ENCODE results near the gene CANT1.
"Not testable (repeated sequence)": the region's sequence is repeated elsewhere in the genome, so short reads cannot be mapped to it uniquely, and the experiment has no call there.

The CANT1 gene

DNA sequence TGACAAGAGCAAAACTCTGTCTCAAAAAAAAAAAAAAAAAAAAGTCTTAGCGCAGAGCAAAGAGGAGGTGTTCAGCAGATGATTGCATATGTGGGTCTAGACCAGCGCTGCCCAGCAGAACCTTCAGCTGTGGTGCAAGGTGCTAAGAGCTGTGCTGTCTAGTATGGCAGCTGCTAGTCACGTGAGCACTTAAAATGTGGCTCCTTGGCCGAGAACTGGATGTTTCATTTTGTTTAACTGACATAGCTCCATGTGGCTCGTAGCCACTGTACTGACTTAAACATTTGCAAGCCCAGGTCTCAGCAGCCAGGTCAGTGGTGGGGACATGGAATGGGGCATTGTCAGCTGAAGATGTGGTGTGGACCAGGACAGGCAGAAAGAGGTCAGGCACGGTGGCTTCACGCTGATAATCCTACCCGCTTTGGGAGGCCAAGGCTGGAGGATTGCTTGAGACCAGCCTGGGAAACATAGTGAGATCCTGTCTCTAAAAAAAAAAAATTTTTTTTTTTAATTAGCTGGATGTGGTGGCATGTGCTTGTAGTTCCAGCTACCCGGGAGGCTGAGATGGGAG, 23.6 kb upstream of the CANT1 start:
- no peak for DNase-seq (ENCODE audit: low read depth)
- Histone ChIP-seq H3K27me3 (replicated peaks; ENCODE audit: control insufficient read depth, insufficient read depth, low read length) (no peaks in the 10 kb centered on the region), H3K4me1 (ENCODE audit: control insufficient read depth, insufficient read depth, low read length) (peaks cover 60% of the 10 kb centered on the region), H3K36me3 (ENCODE audit: control insufficient read depth, insufficient read depth, low read length, severe bottlenecking) (peaks cover 3% of the 10 kb centered on the region), H3K4me3 (ENCODE audit: low read length) (no peak overlapping the region), H3K9ac (ENCODE audit: low read length) (no peak overlapping the region), H3K9me3 (ENCODE audit: control insufficient read depth, low read length) (no peaks in the 10 kb centered on the region)

DNA sequence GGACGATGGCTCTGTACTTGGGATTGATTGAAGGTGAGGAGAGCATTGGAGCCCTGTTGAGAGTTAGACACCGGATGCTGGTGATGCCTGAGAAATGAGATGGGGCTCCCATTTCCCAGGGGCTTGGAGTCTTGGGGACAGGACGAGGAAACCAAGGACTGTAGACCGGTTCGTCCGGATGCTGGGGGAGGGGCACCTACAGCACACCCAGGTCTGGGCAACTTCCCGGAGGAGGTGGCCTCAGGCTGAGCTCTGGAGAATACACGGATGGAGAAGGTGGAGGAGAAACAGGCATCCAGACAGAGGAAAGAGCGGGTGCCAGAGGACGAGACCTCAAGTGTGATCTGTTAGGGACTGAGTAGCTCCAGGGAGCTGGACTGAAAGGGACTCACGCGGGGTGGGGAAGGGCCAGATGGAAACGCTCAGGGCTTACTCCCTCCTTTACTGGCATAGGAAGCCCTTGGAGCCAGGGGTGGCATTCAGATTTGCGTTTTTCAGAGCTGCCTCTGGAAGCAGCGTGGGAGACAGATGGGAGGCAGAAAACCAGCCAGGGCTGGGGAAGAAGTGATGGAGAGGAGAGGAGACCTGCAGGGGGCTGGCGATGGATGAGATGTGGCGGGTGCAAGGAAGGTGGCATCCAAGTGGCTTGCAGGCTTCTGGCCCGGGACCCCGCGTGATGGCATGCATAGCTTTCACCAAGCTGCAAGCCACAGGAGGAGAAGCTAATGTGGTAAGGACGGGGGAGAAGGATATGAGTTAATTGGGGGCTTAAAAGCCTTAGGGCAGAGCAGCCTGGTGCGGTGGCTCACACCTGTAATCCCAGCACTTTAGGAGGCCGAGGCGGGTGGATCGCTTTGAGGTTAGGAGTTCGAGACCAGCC, 22.7 kb upstream of the CANT1 start:
- H3K4me1 ChIP-seq (ENCODE audit: control insufficient read depth, insufficient read depth, low read length) = peaks cover 62% of the 10 kb centered on the region
- H3K9ac ChIP-seq (ENCODE audit: low read length) = no peak overlapping the region
- H3K36me3 ChIP-seq (ENCODE audit: control insufficient read depth, insufficient read depth, low read length, severe bottlenecking) = peaks cover 3% of the 10 kb centered on the region
- no peak overlapping the region for H3K4me3 ChIP-seq (ENCODE audit: low read length)
- no peak for DNase-seq (ENCODE audit: low read depth)
- H3K9me3 ChIP-seq (ENCODE audit: control insufficient read depth, low read length) = no peaks in the 10 kb centered on the region
- no peaks in the 10 kb centered on the region for H3K27me3 ChIP-seq (replicated peaks; ENCODE audit: control insufficient read depth, insufficient read depth, low read length)

DNA sequence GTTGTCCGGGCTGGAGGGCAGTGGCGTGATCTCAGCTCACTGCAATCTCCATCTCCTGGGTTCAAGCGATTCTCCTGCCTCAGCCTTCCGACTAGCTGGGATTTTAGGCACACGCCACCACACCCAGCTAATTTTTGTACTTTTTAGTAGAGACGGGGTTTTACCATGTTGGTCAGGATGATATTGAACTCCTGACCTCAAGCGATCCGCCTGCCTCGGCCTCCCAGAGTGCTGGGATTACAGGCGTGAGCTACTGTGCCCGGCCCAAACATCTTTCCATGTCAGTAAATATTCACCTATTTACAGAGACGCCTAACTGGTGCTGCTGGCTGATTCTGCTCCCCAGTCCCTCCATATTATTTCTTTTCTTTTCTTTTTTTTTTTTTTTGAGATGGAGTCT, 21.1 kb upstream of the CANT1 start:
- H3K9ac ChIP-seq (ENCODE audit: low read length); H3K9me3 ChIP-seq (ENCODE audit: control insufficient read depth, low read length); H3K27me3 ChIP-seq (replicated peaks; ENCODE audit: control insufficient read depth, insufficient read depth, low read length); DNase-seq (ENCODE audit: low read depth); H3K4me3 ChIP-seq (ENCODE audit: low read length); H3K36me3 ChIP-seq (ENCODE audit: control insufficient read depth, insufficient read depth, low read length, severe bottlenecking): not testable (repeated sequence)
- peaks cover 61% of the 10 kb centered on the region for H3K4me1 ChIP-seq (ENCODE audit: control insufficient read depth, insufficient read depth, low read length)

DNA sequence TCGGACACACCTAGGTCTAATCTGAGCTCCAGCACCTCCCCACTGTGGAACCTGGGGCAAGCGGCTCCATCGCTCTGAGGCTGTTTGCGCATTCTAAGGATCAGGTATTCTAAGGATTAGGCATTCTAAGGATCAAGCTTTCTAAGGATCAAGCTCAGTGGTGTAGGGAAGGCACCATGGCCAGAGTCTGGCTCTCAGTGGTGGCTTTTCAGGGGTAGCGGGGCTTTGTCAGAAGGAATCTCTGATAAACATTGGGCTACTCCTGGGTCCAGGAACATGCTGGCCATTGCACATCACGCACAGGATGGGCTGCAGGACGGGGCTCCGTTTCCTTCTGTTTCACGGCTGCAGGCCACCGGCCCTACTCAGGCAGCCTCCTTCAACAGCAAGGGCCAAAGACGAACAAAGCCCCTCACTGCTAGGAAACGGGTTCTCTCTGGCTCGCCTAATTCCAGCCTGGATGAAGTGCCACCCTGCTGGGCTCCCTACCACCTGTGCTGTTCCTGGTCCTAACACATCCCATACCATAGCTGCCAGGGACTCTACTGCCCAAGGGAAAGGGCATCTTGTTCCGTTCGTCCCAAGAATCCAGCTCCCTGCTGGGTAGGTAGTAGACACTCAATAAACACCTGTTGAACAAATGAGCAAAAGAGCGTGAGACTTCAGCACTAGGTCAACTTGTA, 19.9 kb upstream of the CANT1 start:
- H3K27me3 ChIP-seq (replicated peaks; ENCODE audit: control insufficient read depth, insufficient read depth, low read length) = no peaks in the 10 kb centered on the region
- no peaks in the 10 kb centered on the region for H3K36me3 ChIP-seq (ENCODE audit: control insufficient read depth, insufficient read depth, low read length, severe bottlenecking)
- no peaks in the 10 kb centered on the region for H3K9me3 ChIP-seq (ENCODE audit: control insufficient read depth, low read length)
- H3K4me1 ChIP-seq (ENCODE audit: control insufficient read depth, insufficient read depth, low read length) = peaks cover 60% of the 10 kb centered on the region
- no peak overlapping the region for H3K4me3 ChIP-seq (ENCODE audit: low read length)
- no peak for DNase-seq (ENCODE audit: low read depth)
- peak overlapping the region; percentile 10 for H3K9ac ChIP-seq (ENCODE audit: low read length)

DNA sequence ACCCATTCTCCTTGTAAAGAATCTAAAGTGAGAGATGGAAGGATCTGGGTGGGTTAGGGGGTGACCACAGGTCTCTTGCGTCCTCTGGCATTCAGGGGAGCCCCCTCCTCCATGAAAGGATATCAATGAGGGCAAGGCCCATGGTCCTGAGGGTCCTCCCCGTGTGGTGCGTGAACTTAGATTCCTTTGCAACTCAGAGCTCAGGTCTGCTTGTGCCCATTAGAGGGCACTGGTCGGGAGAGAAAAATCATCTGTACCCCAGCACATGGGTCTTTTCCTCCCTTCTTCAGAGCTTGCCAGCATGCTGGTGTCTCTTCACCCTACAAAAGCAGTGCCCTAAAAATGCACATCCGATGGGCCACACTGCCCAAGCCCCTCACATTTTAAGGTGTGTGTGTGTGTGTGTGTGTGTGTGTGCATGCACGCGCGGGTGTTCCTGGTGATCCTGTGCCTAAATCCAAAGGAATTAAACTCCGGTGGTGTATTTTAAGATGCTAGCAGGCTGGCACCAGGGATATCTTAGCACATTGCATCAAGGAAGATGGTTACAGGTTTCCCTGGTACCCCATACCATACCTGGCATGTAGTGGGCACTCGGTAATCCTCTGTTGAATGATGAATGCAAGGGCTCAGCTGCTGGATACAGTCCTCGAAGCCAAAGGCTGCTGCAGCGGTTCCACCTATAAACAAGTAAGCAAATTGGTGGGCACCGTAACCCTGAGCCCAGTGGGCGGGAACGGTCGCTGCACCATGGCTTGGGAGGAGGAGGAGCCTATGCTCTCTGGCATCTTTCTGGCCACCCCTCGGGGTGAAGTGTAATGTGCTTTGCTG, 19.1 kb upstream of the CANT1 start:
- H3K9me3 ChIP-seq (ENCODE audit: control insufficient read depth, low read length) = no peaks in the 10 kb centered on the region
- H3K9ac ChIP-seq (ENCODE audit: low read length) = peak overlapping the region; percentile 78
- no peaks in the 10 kb centered on the region for H3K36me3 ChIP-seq (ENCODE audit: control insufficient read depth, insufficient read depth, low read length, severe bottlenecking)
- DNase-seq (ENCODE audit: low read depth) = peak; percentile 39
- peak overlapping the region; percentile 90 for H3K4me3 ChIP-seq (ENCODE audit: low read length)
- no peaks in the 10 kb centered on the region for H3K27me3 ChIP-seq (replicated peaks; ENCODE audit: control insufficient read depth, insufficient read depth, low read length)
- H3K4me1 ChIP-seq (ENCODE audit: control insufficient read depth, insufficient read depth, low read length) = peaks cover 54% of the 10 kb centered on the region

DNA sequence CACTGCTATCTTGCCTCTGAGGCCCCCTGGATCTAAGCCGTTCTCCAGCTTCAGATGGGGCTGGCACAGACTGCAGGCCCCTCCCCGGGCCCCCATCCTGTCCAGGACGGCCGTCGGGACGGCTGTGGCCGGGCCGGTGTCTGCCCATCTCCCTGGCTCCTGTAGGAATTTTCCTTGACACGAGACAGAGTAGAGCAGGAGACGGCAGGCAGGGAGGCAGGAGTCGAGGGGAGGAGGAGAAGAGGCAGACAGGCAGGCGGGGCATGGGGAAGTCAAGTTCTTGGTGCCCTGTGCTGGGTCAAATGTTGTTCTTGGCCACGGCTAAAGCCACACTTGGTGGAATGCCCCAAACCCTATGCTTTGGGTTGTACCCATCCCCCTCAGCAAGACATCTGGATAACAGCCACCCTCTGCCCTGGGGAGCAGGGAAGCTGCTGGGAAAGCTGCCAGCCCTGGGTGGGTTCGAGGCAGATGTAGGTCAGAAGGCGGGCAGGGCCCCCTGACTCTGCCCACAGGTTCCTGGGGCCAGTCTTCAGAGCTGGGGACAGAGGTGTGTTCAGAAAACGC, 18.4 kb upstream of the CANT1 start:
- Histone ChIP-seq H3K36me3 (ENCODE audit: control insufficient read depth, insufficient read depth, low read length, severe bottlenecking) (no peaks in the 10 kb centered on the region), H3K4me1 (ENCODE audit: control insufficient read depth, insufficient read depth, low read length) (peaks cover 59% of the 10 kb centered on the region), H3K9me3 (ENCODE audit: control insufficient read depth, low read length) (no peaks in the 10 kb centered on the region), H3K27me3 (replicated peaks; ENCODE audit: control insufficient read depth, insufficient read depth, low read length) (no peaks in the 10 kb centered on the region), H3K9ac (ENCODE audit: low read length) (peak overlapping the region; percentile 78), H3K4me3 (ENCODE audit: low read length) (peak overlapping the region; percentile 90)
- DNase-seq (ENCODE audit: low read depth) = peak; percentile 55

DNA sequence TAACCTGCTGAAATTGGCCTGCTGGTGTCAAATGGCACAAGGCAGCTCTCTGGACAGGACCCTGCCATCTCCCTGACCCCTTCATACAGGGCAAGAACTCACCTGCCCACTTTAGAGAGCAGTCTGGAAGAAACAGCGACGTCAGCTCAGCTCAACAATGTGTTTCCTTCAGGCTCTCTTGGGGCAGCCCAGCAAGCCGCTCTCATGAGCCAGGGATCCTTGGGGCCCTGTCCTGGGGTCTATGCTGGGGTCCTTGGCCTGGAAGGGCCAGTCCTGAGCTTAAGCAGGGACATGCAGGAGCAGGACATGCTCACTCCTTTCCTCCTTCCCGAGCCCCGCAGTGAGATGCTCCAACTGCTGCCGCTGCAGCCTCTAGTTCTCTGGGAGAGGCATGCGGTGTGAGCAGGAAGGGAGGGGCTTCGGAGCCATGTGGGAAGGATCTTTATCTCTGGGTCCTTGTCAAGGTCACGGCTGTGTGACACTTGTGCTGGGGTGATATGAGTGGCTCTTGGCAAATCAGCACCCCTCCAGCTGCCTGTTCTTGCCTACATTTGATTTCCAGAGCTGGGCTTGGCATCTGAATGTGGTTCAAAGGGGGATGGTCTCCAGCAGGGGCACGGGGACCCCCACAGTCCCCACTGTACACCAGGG, 17.8 kb upstream of the CANT1 start:
- DNase-seq (ENCODE audit: low read depth) = no peak
- H3K9ac ChIP-seq (ENCODE audit: low read length) = peak overlapping the region; percentile 78
- peak overlapping the region; percentile 90 for H3K4me3 ChIP-seq (ENCODE audit: low read length)
- H3K9me3 ChIP-seq (ENCODE audit: control insufficient read depth, low read length) = no peaks in the 10 kb centered on the region
- no peaks in the 10 kb centered on the region for H3K27me3 ChIP-seq (replicated peaks; ENCODE audit: control insufficient read depth, insufficient read depth, low read length)
- H3K4me1 ChIP-seq (ENCODE audit: control insufficient read depth, insufficient read depth, low read length) = peaks cover 65% of the 10 kb centered on the region
- H3K36me3 ChIP-seq (ENCODE audit: control insufficient read depth, insufficient read depth, low read length, severe bottlenecking) = no peaks in the 10 kb centered on the region

DNA sequence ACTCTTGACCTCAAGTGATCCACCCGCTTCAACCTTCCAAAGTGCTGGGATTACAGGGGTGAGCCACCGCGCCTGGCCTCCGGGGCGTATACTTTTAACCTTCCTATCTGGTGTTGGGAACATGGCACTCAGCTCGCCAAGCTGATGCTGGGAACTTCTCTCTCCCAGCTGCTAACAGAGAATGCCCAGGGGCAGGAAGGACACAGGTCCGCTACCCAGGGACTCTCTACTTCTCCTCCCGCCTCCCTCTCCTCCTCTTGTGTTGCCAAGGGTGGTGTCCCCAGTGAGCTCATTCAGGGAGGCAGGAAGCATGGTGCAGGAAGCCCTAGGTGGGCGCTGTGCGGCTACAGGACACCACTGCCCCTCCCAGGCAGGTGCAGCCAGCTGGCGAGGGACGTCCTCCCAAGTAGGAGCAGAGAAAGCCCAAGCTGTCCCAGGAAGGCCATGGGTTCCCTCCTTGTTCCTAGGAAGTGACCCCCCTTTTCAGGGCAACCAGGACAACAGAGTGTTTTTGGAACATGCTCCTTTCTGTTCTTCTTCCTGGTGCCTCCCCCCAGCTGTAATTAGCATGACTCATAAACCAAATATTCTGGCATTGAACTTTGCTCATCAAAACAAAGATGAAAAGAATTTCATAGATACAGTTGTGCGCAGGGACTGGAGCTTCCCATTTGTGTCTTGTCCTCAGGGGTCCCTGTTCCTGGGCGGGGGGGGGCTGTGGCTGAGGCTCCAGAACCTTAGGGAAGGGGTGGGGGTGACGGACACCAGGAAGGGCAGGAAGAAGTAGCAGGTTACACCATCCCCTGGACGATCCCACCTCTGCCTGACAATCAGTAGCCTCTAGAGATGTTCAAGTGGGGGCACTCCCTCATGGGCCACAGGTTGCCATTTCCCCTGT, 17.1 kb upstream of the CANT1 start:
- Histone ChIP-seq H3K4me1 (ENCODE audit: control insufficient read depth, insufficient read depth, low read length) (peaks cover 72% of the 10 kb centered on the region), H3K27me3 (replicated peaks; ENCODE audit: control insufficient read depth, insufficient read depth, low read length) (no peaks in the 10 kb centered on the region), H3K4me3 (ENCODE audit: low read length) (peak overlapping the region; percentile 90), H3K9ac (ENCODE audit: low read length) (peak overlapping the region; percentile 86), H3K9me3 (ENCODE audit: control insufficient read depth, low read length) (no peaks in the 10 kb centered on the region), H3K36me3 (ENCODE audit: control insufficient read depth, insufficient read depth, low read length, severe bottlenecking) (no peaks in the 10 kb centered on the region)
- DNase-seq (ENCODE audit: low read depth) = peak; percentile 50

DNA sequence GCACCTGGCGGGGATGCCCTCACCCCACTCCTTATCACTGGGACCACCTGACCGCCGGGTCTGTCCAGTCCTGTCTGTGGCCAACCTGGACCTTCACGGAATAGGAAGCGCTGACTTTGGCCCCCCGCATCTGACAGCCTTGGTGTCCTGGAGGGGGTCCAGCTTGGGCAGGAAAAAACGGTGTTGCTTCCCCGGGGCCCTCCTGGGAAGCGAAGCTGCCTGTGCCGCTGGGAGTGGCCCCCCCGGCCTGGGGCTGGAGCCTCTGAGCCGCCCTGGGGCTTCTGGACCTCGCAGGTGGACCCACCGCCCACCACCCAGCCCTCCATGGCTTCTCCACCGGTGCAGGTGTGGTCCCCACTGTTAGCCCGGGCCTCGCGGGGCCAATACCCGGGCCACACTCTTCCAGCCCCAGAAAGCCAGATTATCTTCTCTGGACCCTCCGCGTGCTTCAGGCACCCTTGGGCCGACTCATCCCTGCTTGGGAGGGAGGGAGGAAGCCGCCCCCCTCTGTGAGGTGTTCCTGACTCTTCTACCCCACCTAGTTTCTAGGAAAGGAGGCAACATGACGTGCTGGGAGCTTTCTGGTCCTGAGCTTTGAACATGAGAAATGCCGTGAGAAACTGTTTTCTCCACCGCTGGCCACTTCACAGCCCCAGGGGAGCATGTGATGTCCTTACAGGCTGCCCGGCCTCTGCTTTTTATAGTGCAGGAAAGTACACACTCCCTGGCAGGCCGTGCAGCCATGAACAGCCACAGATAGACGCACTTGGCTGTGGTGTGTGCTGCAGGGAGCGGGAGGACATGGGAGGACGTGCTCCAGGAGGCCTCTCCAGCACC, 15.6 kb upstream of the CANT1 start:
- Histone ChIP-seq H3K9ac (ENCODE audit: low read length) (peak overlapping the region; percentile 86), H3K4me1 (ENCODE audit: control insufficient read depth, insufficient read depth, low read length) (peaks cover 87% of the 10 kb centered on the region), H3K27me3 (replicated peaks; ENCODE audit: control insufficient read depth, insufficient read depth, low read length) (no peaks in the 10 kb centered on the region), H3K36me3 (ENCODE audit: control insufficient read depth, insufficient read depth, low read length, severe bottlenecking) (no peaks in the 10 kb centered on the region), H3K9me3 (ENCODE audit: control insufficient read depth, low read length) (no peaks in the 10 kb centered on the region), H3K4me3 (ENCODE audit: low read length) (peak overlapping the region; percentile 90)
- DNase-seq (ENCODE audit: low read depth) = no peak

All from adipocyte (in vitro differentiated cells).